Liver (tissue), 9 donors: Measurements from ENCODE around the gene LRP3. TPM values are rescaled to one million over a fixed set of nuclear protein-coding genes. Genes with fewer than 3 reads are reported as not detected.

Experiments
- DNase-seq: peaks from one replicate; pipeline ENCODE4 v3.0.0-alpha.2; 2017; ENCODE audit warnings: low spot score
- H3K27ac ChIP-seq, 2 donors: one replicate each; pipeline ENCODE4 v1.7.0; 2013; ENCODE audit warnings: inconsistent platforms in 2 of 2, low read length in 2 of 2, control low read depth in 1 of 2, low read depth in 1 of 2, mild to moderate bottlenecking in 1 of 2
- H3K27me3 ChIP-seq, 4 donors: one replicate each; pipeline versions ENCODE4 v1.6.1 to v1.7.0; 2013; ENCODE audit warnings: low read length in 3 of 4, inconsistent platforms in 1 of 4, mild to moderate bottlenecking in 1 of 4, moderate library complexity in 1 of 4; ENCODE audit not compliant: control insufficient read depth in 4 of 4, insufficient read depth in 4 of 4
- H3K36me3 ChIP-seq, 4 donors: one replicate each; pipeline versions ENCODE4 v1.6.1 to v1.7.0; 2013; ENCODE audit warnings: low read length in 3 of 4, mild to moderate bottlenecking in 3 of 4, low read depth in 1 of 4, moderate library complexity in 1 of 4; ENCODE audit not compliant: control insufficient read depth in 4 of 4, insufficient read depth in 3 of 4
- H3K4me1 ChIP-seq, 4 donors: one replicate each; pipeline versions ENCODE4 v1.6.1 to v1.7.0; 2013; ENCODE audit warnings: low read length in 3 of 4, mild to moderate bottlenecking in 3 of 4, moderate library complexity in 1 of 4; ENCODE audit not compliant: control insufficient read depth in 4 of 4, insufficient read depth in 4 of 4
- H3K4me3 ChIP-seq, 3 donors: one replicate each; pipeline versions ENCODE4 v1.6.1 to v1.7.0; 2013; ENCODE audit warnings: low read length in 3 of 3, control low read depth in 1 of 3, low read depth in 1 of 3, mild to moderate bottlenecking in 1 of 3
- H3K9ac ChIP-seq, 2 donors: one replicate each; pipeline ENCODE4 v1.7.0; 2013; ENCODE audit warnings: low read length in 2 of 2, mild to moderate bottlenecking in 2 of 2, moderate library complexity in 2 of 2, control low read depth in 1 of 2, low read depth in 1 of 2
- H3K9me3 ChIP-seq, 4 donors: one replicate each; pipeline versions ENCODE4 v1.6.1 to v1.7.0; 2013; ENCODE audit warnings: low read length in 3 of 4; ENCODE audit not compliant: control insufficient read depth in 4 of 4
- ATF3 ChIP-seq: IDR thresholded peaks from 2 replicates; pipeline ENCODE4 v1.6.1; 2016; ENCODE audit warnings: antibody characterized with exemption
- CTCF ChIP-seq: fragments of 150-350 bp; IDR thresholded peaks from 2 replicates; pipeline ENCODE4 v1.5.1; 2017; ENCODE audit warnings: improper control_type of control experiment, low read depth, low read length; ENCODE audit not compliant: missing input control
- EGR1 ChIP-seq, 2 donors: IDR thresholded peaks; 2 replicates each; pipeline ENCODE4 v1.6.1; 2016 to 2018; ENCODE audit warnings: antibody characterized with exemption in 2 of 2, low read depth in 2 of 2
- FOXA1 ChIP-seq: IDR thresholded peaks from 2 replicates; pipeline ENCODE4 v1.6.1; 2016; ENCODE audit warnings: antibody characterized with exemption
- FOXA2 ChIP-seq: IDR thresholded peaks from 2 replicates; pipeline ENCODE4 v1.6.1; 2016; ENCODE audit warnings: antibody characterized with exemption
- GABPA ChIP-seq, 2 donors: IDR thresholded peaks in 1 of 2; conservative IDR thresholded peaks in 1 of 2; 2 replicates each; pipeline ENCODE4 v1.6.1; 2016; ENCODE audit warnings: antibody characterized with exemption in 2 of 2, mild to moderate bottlenecking in 1 of 2, moderate library complexity in 1 of 2
- HNF4G ChIP-seq: IDR thresholded peaks from 2 replicates; pipeline ENCODE4 v1.6.1; 2016; ENCODE audit warnings: antibody characterized with exemption
- MAX ChIP-seq: IDR thresholded peaks from 2 replicates; pipeline ENCODE4 v1.6.1; 2016; ENCODE audit warnings: antibody characterized with exemption
- NR2F2 ChIP-seq: IDR thresholded peaks from 2 replicates; pipeline ENCODE4 v1.6.1; 2016; ENCODE audit warnings: antibody characterized with exemption
- RAD21 ChIP-seq, 2 donors: IDR thresholded peaks; 2 replicates each; pipeline ENCODE4 v1.6.1; 2016; ENCODE audit warnings: antibody characterized with exemption in 2 of 2, mild to moderate bottlenecking in 2 of 2
- REST ChIP-seq: IDR thresholded peaks from 2 replicates; pipeline ENCODE4 v1.6.1; 2016; ENCODE audit warnings: antibody characterized with exemption, mild to moderate bottlenecking
- SP1 ChIP-seq: IDR thresholded peaks from 2 replicates; pipeline ENCODE4 v1.6.1; 2018; ENCODE audit warnings: antibody characterized with exemption, mild to moderate bottlenecking
- TAF1 ChIP-seq: conservative IDR thresholded peaks from 2 replicates; pipeline ENCODE4 v1.6.1; 2016; ENCODE audit warnings: antibody characterized with exemption, mild to moderate bottlenecking
- YY1 ChIP-seq: IDR thresholded peaks from 2 replicates; pipeline ENCODE4 v1.6.1; 2016; ENCODE audit warnings: antibody characterized with exemption, mild to moderate bottlenecking
- ZBTB33 ChIP-seq: IDR thresholded peaks from 2 replicates; pipeline ENCODE4 v1.6.1; 2016; ENCODE audit warnings: antibody characterized with exemption
- WGBS: extraction: QIAGEN DNeasy Blood & Tissue Kit; methylation state at CpG from one replicate; pipeline ENCODE4 v1.1.7; 2013; 5-methylcytosine and 5-hydroxymethylcytosine counted together
- polyA plus RNA-seq, 2 donors: library from polyadenylated mRNA; stranded (reverse) in 1 of 2; unstranded in 1 of 2; fragments of 200-250 nt in 1 of 2; fragments of >200 nt in 1 of 2; fragmentation: Nextera tagmentation in 1 of 2; extraction: Ambion mirVana in 1 of 2; gene quantifications; one replicate each; pipeline versions ENCODE4 v1.2.1 to v1.2.3, GENCODE V29; 2013 to 2015
- total RNA-seq, 2 donors: library from RNA; depleted of rRNA; stranded (reverse); fragments of >200 nt; gene quantifications; one replicate each; pipeline ENCODE4 v1.2.3, GENCODE V29; 2014
- donor health status: healthy.
- donor health status: healthy.
- donor health status: healthy.
- donor health status: healthy.
- donor health status: healthy.

Gene LRP3
- total and polyA plus RNA-seq, 4 donors = 2.5 to 42.3 (median 15.4) TPM

- Histone ChIP-seq H3K4me1 (peaks cover 16 to 44% (median 38%) of the 10 kb centered on the region in 4 donors), H3K36me3 (no peaks in the 10 kb centered on the region), H3K9me3 (peaks cover 0 to 4% (median under 1%) of the 10 kb centered on the region in 4 donors), H3K27ac (no peak overlapping the region), H3K4me3 (no peak overlapping the region), H3K27me3 (no peaks in the 10 kb centered on the region), H3K9ac (no peak overlapping the region)
- TF ChIP-seq YY1 (no peak), RAD21 (IDR thresholded peaks at IDR 0.05) (no peak), EGR1 (IDR thresholded peaks at IDR 0.05; ENCODE audit: low read depth in 2 of 2) (no peak), TAF1 (no peak), HNF4G (no peak), ATF3 (no peak), FOXA1 (no peak), NR2F2 (no peak), GABPA (IDR thresholded peaks at IDR 0.05 in 1 of 2, conservative IDR thresholded peaks at IDR 0.05 in 1 of 2) (no peak), ZBTB33 (no peak), REST (no peak), CTCF (no peak), SP1 (no peak), FOXA2 (no peak), MAX (no peak)
- DNase-seq = no peak
- 90% methylated on average over 6 of the region's 6 CpGs for WGBS
Observed at GRCh38 chr19:33242911-33243310, 48.8 kb downstream of the LRP3 start.

GRCh38 chr19:33245948-33246708, 52.0 kb downstream of the LRP3 start:
- WGBS = 59% methylated on average over 7 of the region's 7 CpGs
- peak overlapping the region in 1 of 2 donors; percentile 68 for H3K27ac ChIP-seq
- no peak for DNase-seq

More at GRCh38 chr19:33245948-33246708, 52.0 kb downstream of the LRP3 start:
- Histone ChIP-seq H3K4me3 (no peak overlapping the region), H3K9ac (no peak overlapping the region), H3K36me3 (no peaks in the 10 kb centered on the region), H3K4me1 (peaks cover 16 to 56% (median 44%) of the 10 kb centered on the region in 4 donors), H3K9me3 (peaks cover 0 to 4% (median under 1%) of the 10 kb centered on the region in 4 donors), H3K27me3 (no peaks in the 10 kb centered on the region)
- TF ChIP-seq FOXA2 = no peak
- TF ChIP-seq TAF1 = no peak
- TF ChIP-seq HNF4G = no peak
- peak in 1 of 2 donors; percentile 57 for TF ChIP-seq RAD21 (IDR thresholded peaks at IDR 0.05)
- TF ChIP-seq MAX = no peak
- TF ChIP-seq CTCF = peak; percentile 54
- TF ChIP-seq FOXA1 = no peak
- TF ChIP-seq YY1 = no peak
